ENCODE measurements around the gene TMEM151A.
A peak's percentile ranks its signal among the peaks of the same experiment; 100 is the strongest.

The TMEM151A gene

DNA sequence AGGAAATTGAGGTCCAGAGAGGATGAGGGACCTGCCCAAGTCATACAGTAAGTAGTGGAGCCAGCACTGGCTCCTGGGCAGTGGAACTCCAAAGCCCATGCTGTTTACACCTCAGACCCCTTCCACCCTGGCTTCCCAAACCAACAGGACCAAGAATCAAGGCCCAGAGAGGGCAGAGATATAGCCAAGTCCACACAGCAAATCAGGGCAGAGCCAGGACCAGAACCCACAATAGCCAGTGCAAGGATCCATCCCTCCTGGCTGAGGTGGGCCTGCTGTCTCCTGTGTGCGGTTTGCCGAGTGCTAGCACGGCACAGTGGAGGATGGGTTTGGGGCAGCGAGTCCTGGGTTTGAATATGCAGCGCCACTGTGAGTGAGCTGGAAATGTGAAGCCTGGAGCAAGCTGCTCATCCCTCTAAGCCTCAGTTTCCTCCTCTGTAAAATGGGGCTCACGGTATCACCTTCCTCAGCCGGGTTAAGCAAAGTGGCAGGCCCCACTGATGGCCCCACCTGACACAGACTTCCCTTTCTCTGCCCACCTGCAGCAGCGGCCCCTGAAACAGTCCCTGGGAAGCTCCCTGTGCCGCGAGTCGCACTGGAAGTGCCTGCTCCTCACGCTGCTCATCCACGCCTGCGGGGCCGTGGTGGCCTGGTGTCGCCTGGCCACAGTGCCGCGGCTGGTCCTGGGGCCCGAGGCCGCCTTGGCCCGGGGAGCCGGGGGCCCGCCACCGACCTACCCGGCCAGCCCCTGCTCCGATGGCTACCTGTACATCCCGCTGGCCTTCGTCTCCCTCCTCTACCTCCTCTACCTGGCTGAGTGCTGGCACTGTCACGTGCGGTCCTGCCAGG is 2.3 kb downstream of the TMEM151A start:
- Histone ChIP-seq H3K4me1 (ENCODE audit: control insufficient read depth in 2 of 2, insufficient read depth in 1 of 2, low read depth in 1 of 2, low read length in 2 of 2) (peaks cover 5 to 10% of the 10 kb centered on the region in 2 donors), H3K9ac (ENCODE audit: low read depth, low read length, poor library complexity) (no peak overlapping the region), H4K8ac (ENCODE audit: low read depth, low read length) (no peak overlapping the region), H2BK12ac (ENCODE audit: low read length) (no peak overlapping the region), H2BK15ac (ENCODE audit: low read length) (no peak overlapping the region), H3K9me3 (replicated peaks in 1 of 2; ENCODE audit: control insufficient read depth in 2 of 2, insufficient read depth in 1 of 2, low read depth in 1 of 2, low read length in 2 of 2) (peaks cover 0 to 5% of the 10 kb centered on the region in 2 donors), H4K91ac (ENCODE audit: low read depth, low read length, poor library complexity) (no peak overlapping the region), H2BK5ac (ENCODE audit: low read length) (no peak overlapping the region), H2BK120ac (ENCODE audit: low read depth, low read length) (no peak overlapping the region), H3K18ac (ENCODE audit: low read length) (peak overlapping the region; percentile 28), H3K14ac (ENCODE audit: low read length) (peak overlapping the region; percentile 71), H3K23ac (ENCODE audit: low read depth, low read length, poor library complexity) (peak overlapping the region; percentile 85), H3K4me3 (ENCODE audit: low read length in 2 of 2) (no peak overlapping the region), H3K79me1 (ENCODE audit: low read depth, low read length) (peaks cover 6% of the 10 kb centered on the region), H3K36me3 (replicated peaks in 1 of 2; ENCODE audit: control insufficient read depth in 2 of 2, insufficient read depth in 2 of 2, low read length in 2 of 2) (no peaks in the 10 kb centered on the region), H2AK5ac (ENCODE audit: low read depth, low read length) (no peak overlapping the region), H3K27me3 (ENCODE audit: control insufficient read depth in 3 of 3, insufficient read depth in 3 of 3, low read depth in 1 of 3, low read length in 3 of 3) (peaks cover 19 to 76% (median 40%) of the 10 kb centered on the region in 3 experiments), H3K27ac (replicated peaks; ENCODE audit: low read length) (no peak overlapping the region), H2AFZ (ENCODE audit: low read length) (no peak overlapping the region), H3K4me2 (ENCODE audit: insufficient read depth, low read length, poor library complexity, severe bottlenecking) (no peak overlapping the region), H3K4ac (ENCODE audit: low read length) (no peak overlapping the region)
- no CpG with 5 or more reads among the region's 30 CpGs for WGBS, 2 donors (ENCODE audit: extremely low coverage in 2 of 2, insufficient read length in 2 of 2, insufficient replicate concordance in 1 of 2)
- no peak for DNase-seq (ENCODE audit: low spot score)

DNA sequence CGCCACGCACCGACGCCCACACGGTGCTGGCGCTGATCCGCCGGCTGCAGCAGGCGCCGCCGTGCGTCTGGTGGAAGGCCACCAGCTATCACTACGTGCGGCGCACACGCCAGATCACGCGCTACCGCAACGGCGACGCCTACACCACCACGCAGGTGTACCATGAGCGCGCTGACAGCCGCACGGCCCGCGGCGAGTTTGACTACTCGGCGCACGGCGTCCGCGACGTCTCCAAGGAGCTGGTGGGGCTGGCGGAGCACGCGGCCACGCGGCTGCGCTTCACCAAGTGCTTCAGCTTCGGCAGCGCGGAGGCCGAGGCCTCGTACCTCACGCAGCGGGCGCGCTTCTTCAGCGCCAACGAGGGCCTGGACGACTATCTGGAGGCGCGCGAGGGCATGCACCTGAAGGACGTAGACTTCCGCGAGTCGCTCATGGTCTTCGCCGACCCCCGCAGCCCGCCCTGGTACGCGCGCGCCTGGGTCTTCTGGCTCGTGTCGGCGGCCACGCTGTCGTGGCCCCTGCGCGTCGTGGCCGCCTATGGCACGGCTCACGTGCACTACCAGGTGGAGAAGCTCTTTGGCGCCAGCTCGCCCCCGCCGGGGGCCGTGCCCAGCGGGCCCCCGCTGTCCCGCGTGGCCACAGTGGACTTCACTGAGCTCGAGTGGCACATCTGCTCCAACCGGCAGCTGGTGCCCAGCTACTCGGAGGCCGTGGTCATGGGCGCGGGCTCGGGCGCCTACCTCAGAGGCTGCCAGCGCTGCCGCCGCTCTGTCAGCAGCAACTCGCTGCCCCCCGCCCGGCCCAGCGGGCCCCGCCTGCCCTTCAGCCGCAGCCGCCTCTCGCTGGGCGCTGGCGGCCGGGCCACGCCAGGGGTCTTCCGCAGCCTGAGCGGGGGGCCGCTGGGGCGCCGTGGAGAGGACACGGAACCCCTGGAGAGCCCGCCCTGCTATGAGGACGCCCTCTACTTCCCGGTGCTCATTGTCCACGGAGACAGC is 3.2 kb downstream of the TMEM151A start:
- H2BK120ac ChIP-seq (ENCODE audit: low read depth, low read length), result no peak overlapping the region
- H3K18ac ChIP-seq (ENCODE audit: low read length), result no peak overlapping the region
- H3K9ac ChIP-seq (ENCODE audit: low read depth, low read length, poor library complexity), result no peak overlapping the region
- H4K8ac ChIP-seq (ENCODE audit: low read depth, low read length), result no peak overlapping the region
- H2BK12ac ChIP-seq (ENCODE audit: low read length), result no peak overlapping the region
- peaks cover 0 to 5% of the 10 kb centered on the region in 2 donors for H3K9me3 ChIP-seq (replicated peaks in 1 of 2; ENCODE audit: control insufficient read depth in 2 of 2, insufficient read depth in 1 of 2, low read depth in 1 of 2, low read length in 2 of 2)
- peaks cover 19 to 80% (median 40%) of the 10 kb centered on the region in 3 experiments for H3K27me3 ChIP-seq (ENCODE audit: control insufficient read depth in 3 of 3, insufficient read depth in 3 of 3, low read depth in 1 of 3, low read length in 3 of 3)
- H4K91ac ChIP-seq (ENCODE audit: low read depth, low read length, poor library complexity), result no peak overlapping the region
- peaks cover 6% of the 10 kb centered on the region for H3K79me1 ChIP-seq (ENCODE audit: low read depth, low read length)
- H2BK15ac ChIP-seq (ENCODE audit: low read length), result peak overlapping the region; percentile 75
- H3K4ac ChIP-seq (ENCODE audit: low read length), result peak overlapping the region; percentile 53
- no peak overlapping the region for H2BK5ac ChIP-seq (ENCODE audit: low read length)
- H2AK5ac ChIP-seq (ENCODE audit: low read depth, low read length), result no peak overlapping the region
- no peak overlapping the region for H3K27ac ChIP-seq (replicated peaks; ENCODE audit: low read length)
- H3K4me1 ChIP-seq (ENCODE audit: control insufficient read depth in 2 of 2, insufficient read depth in 1 of 2, low read depth in 1 of 2, low read length in 2 of 2), result peaks cover 2 to 8% of the 10 kb centered on the region in 2 donors
- H3K36me3 ChIP-seq (replicated peaks in 1 of 2; ENCODE audit: control insufficient read depth in 2 of 2, insufficient read depth in 2 of 2, low read length in 2 of 2), result no peaks in the 10 kb centered on the region
- peak overlapping the region; percentile 71 for H3K14ac ChIP-seq (ENCODE audit: low read length)
- H3K23ac ChIP-seq (ENCODE audit: low read depth, low read length, poor library complexity), result peak overlapping the region; percentile 85
- no peak overlapping the region for H3K4me3 ChIP-seq (ENCODE audit: low read length in 2 of 2)
- H2AFZ ChIP-seq (ENCODE audit: low read length), result no peak overlapping the region
- no peak for DNase-seq (ENCODE audit: low spot score)
- no peak overlapping the region for H3K4me2 ChIP-seq (ENCODE audit: insufficient read depth, low read length, poor library complexity, severe bottlenecking)
- WGBS, 2 donors (ENCODE audit: extremely low coverage in 2 of 2, insufficient read length in 2 of 2, insufficient replicate concordance in 1 of 2), result no CpG with 5 or more reads among the region's 123 CpGs

DNA sequence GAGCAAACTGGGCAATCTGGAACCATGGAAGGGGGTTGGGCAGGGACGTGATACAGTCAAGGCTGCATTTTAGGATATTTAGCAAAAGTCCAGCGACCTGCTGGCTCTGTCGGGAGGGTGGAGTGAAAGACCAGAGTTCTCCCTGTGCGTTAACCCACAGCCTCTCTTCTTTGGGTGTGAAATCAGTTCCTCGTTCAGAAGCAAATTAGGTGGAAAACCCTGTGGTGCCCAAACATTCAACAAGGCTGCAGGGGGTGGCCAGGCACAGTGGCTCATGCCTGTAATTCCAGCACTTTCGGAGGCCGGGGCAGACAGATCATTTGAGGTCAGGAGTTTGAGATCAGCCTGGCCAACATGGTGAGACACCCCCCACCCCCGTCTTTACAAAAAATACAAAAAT is 5.9 kb downstream of the TMEM151A start:
- H3K14ac ChIP-seq (ENCODE audit: low read length), result no peak overlapping the region
- H2AFZ ChIP-seq (ENCODE audit: low read length), result no peak overlapping the region
- peaks cover 0 to under 1% of the 10 kb centered on the region in 2 donors for H3K4me1 ChIP-seq (ENCODE audit: control insufficient read depth in 2 of 2, insufficient read depth in 1 of 2, low read depth in 1 of 2, low read length in 2 of 2)
- peaks cover 0 to under 1% of the 10 kb centered on the region in 2 donors for H3K9me3 ChIP-seq (replicated peaks in 1 of 2; ENCODE audit: control insufficient read depth in 2 of 2, insufficient read depth in 1 of 2, low read depth in 1 of 2, low read length in 2 of 2)
- H2BK5ac ChIP-seq (ENCODE audit: low read length), result no peak overlapping the region
- no peak overlapping the region for H3K4me3 ChIP-seq (ENCODE audit: low read length in 2 of 2)
- no peak overlapping the region for H2BK12ac ChIP-seq (ENCODE audit: low read length)
- no peak overlapping the region for H4K91ac ChIP-seq (ENCODE audit: low read depth, low read length, poor library complexity)
- H3K9ac ChIP-seq (ENCODE audit: low read depth, low read length, poor library complexity), result no peak overlapping the region
- no peak for DNase-seq (ENCODE audit: low spot score)
- H2BK120ac ChIP-seq (ENCODE audit: low read depth, low read length), result no peak overlapping the region
- H3K23ac ChIP-seq (ENCODE audit: low read depth, low read length, poor library complexity), result no peak overlapping the region
- no peak overlapping the region for H2BK15ac ChIP-seq (ENCODE audit: low read length)
- no peak overlapping the region for H3K4ac ChIP-seq (ENCODE audit: low read length)
- no peak overlapping the region for H3K4me2 ChIP-seq (ENCODE audit: insufficient read depth, low read length, poor library complexity, severe bottlenecking)
- H3K27me3 ChIP-seq (ENCODE audit: control insufficient read depth in 3 of 3, insufficient read depth in 3 of 3, low read depth in 1 of 3, low read length in 3 of 3), result peaks cover 6 to 55% (median 14%) of the 10 kb centered on the region in 3 experiments
- H3K36me3 ChIP-seq (replicated peaks in 1 of 2; ENCODE audit: control insufficient read depth in 2 of 2, insufficient read depth in 2 of 2, low read length in 2 of 2), result no peaks in the 10 kb centered on the region
- H4K8ac ChIP-seq (ENCODE audit: low read depth, low read length), result no peak overlapping the region
- no peak overlapping the region for H3K27ac ChIP-seq (replicated peaks; ENCODE audit: low read length)
- H2AK5ac ChIP-seq (ENCODE audit: low read depth, low read length), result no peak overlapping the region
- H3K79me1 ChIP-seq (ENCODE audit: low read depth, low read length), result peaks cover 3% of the 10 kb centered on the region
- H3K18ac ChIP-seq (ENCODE audit: low read length), result no peak overlapping the region
- no CpG with 5 or more reads among the region's 8 CpGs for WGBS, 2 donors (ENCODE audit: extremely low coverage in 2 of 2, insufficient read length in 2 of 2, insufficient replicate concordance in 1 of 2)
